Suprapubic skin (tissue), 3 donors: ENCODE results near the gene NCR2.

Experiments
- CTCF ChIP-seq, 2 donors: fragments of 200-600 bp in 1 of 2; fragments of 450-650 bp in 1 of 2; sonication (generic) in 1 of 2; IDR thresholded peaks; one replicate each; pipeline ENCODE4 v1.5.1; 2016 to 2019; ENCODE audit warnings: antibody characterized with exemption in 2 of 2, mild to moderate bottlenecking in 1 of 2, moderate library complexity in 1 of 2
- POLR2A ChIP-seq, 2 donors: fragments of 450-650 bp; IDR thresholded peaks; one replicate each; pipeline ENCODE4 v1.6.1; 2017; ENCODE audit warnings: antibody characterized with exemption in 2 of 2, mild to moderate bottlenecking in 2 of 2, moderate library complexity in 2 of 2

- TF ChIP-seq CTCF (IDR thresholded peaks at IDR 0.05) (no peak), POLR2A (IDR thresholded peaks at IDR 0.05) (no peak)
Observed at GRCh38 chr6:41356825-41357224, 21.4 kb downstream of the NCR2 start.
